Caco-2 (cell line): ENCODE results near the gene SELENOF. TPM values are rescaled to one million over a fixed set of nuclear protein-coding genes. Genes with fewer than 3 reads are reported as not detected.

Experiments
- BruUV-seq: library from RNA; stranded (reverse); fragments of 400-500 nt; replicated peaks from 2 replicates; lab custom pipeline; 2021; lab: Mats Ljungman, UMichigan
- CTCF ChIA-PET: fragments of 300-600 bp; sonication (Branson Sonifier 250); formaldehyde crosslinking; loops from one replicate; lab custom pipeline; 2022; ENCODE audit warnings: antibody characterized with exemption; lab: Charles Lee
- POLR2A ChIA-PET: fragments of 300-600 bp; sonication (Branson Sonifier 250); formaldehyde crosslinking; loops from one replicate; lab custom pipeline; 2022; ENCODE audit warnings: antibody characterized with exemption; lab: Charles Lee
- DNase-seq, 2 experiments: peaks; one replicate each; pipeline versions ENCODE4 v3.0.0 to v3.0.0-alpha.2; 2020 to 2022
- H3K27me3 ChIP-seq: replicated peaks from 2 replicates; pipeline ENCODE4 v1.6.0; 2011; ENCODE audit warnings: low read length; ENCODE audit not compliant: control insufficient read depth, insufficient read depth
- H3K36me3 ChIP-seq: 2 replicates; pipeline ENCODE4 v1.5.1; 2011; ENCODE audit warnings: low read length; ENCODE audit not compliant: control insufficient read depth, insufficient read depth
- H3K4me1 ChIP-seq: fragments of 250-450 bp; sonication (Bioruptor Pico); 2 replicates; pipeline ENCODE4 v1.5.1; 2020; ENCODE audit warnings: mild to moderate bottlenecking
- H3K4me3 ChIP-seq: 2 replicates; pipeline ENCODE4 v1.5.1; 2011; ENCODE audit warnings: low read depth, mild to moderate bottlenecking, control low read depth, low read length
- H3K9me3 ChIP-seq: fragments of 250-450 bp; sonication (Bioruptor Pico); 2 replicates; pipeline ENCODE4 v1.5.1; 2020; ENCODE audit warnings: mild to moderate bottlenecking, moderate library complexity
- H3K27ac Mint-ChIP-seq: one replicate; pipeline ENCODE4 v1.8.0; 2022; ENCODE audit warnings: mixed read lengths; ENCODE audit not compliant: unreplicated experiment
- H3K27me3 Mint-ChIP-seq: one replicate; pipeline ENCODE4 v1.8.0; 2022; ENCODE audit warnings: mixed read lengths; ENCODE audit not compliant: insufficient read depth, unreplicated experiment
- H3K36me3 Mint-ChIP-seq: one replicate; pipeline ENCODE4 v1.8.0; 2022; ENCODE audit warnings: mild to moderate bottlenecking, mixed read lengths; ENCODE audit not compliant: insufficient read depth, unreplicated experiment
- H3K4me1 Mint-ChIP-seq: one replicate; pipeline ENCODE4 v1.8.0; 2022; ENCODE audit warnings: low read depth, mixed read lengths; ENCODE audit not compliant: unreplicated experiment
- H3K4me3 Mint-ChIP-seq: one replicate; pipeline ENCODE4 v1.8.0; 2022; ENCODE audit warnings: mild to moderate bottlenecking, moderate library complexity, mixed read lengths; ENCODE audit not compliant: unreplicated experiment
- H3K9me3 Mint-ChIP-seq: one replicate; pipeline ENCODE4 v1.8.0; 2022; ENCODE audit warnings: mixed read lengths; ENCODE audit not compliant: unreplicated experiment
- CTCF ChIP-seq, 2 experiments: fragments of 200-600 bp in 1 of 2; IDR thresholded peaks; 1 replicate in 1 of 2; 2 replicates in 1 of 2; pipeline versions ENCODE4 v1.5.1 to v1.8.0; 2011 to 2022; ENCODE audit warnings: antibody characterized with exemption in 1 of 2, control low read depth in 1 of 2, inconsistent platforms in 1 of 2, low read depth in 1 of 2, low read length in 1 of 2, mild to moderate bottlenecking in 1 of 2, moderate library complexity in 1 of 2; ENCODE audit not compliant: insufficient read depth in 1 of 2, severe bottlenecking in 1 of 2, unreplicated experiment in 1 of 2
- intact Hi-C: fragments of 100-400 bp; cut with micrococcal nuclease; formaldehyde crosslinking; loops from one replicate; pipeline ENCODE4 v1.10.0; 2022; ENCODE audit not compliant: unreplicated experiment
- total RNA-seq: library from RNA; stranded (reverse); gene quantifications from 2 replicates; pipeline ENCODE4 v1.2.3, GENCODE V29; 2022

The SELENOF gene
- total RNA-seq, 1 experiment from 2014 or later, result 161 TPM

- H3K27me3 ChIP-seq, result no peaks in the 10 kb centered on the region
- Mint-ChIP-seq H3K27ac (no peak overlapping the region), H3K4me1 (peaks cover 6% of the 10 kb centered on the region), H3K4me3 (no peak overlapping the region), H3K36me3 (no peaks in the 10 kb centered on the region), H3K27me3 (no peaks in the 10 kb centered on the region), H3K9me3 (no peaks in the 10 kb centered on the region)
- H3K36me3 ChIP-seq, result no peaks in the 10 kb centered on the region
- no TSS peak for BruUV-seq
- no peak for TF ChIP-seq CTCF (IDR thresholded peaks at IDR 0.05; ENCODE audit: insufficient read depth in 1 of 2, low read depth in 1 of 2, low read length in 1 of 2, severe bottlenecking in 1 of 2, unreplicated experiment in 1 of 2)
- H3K4me1 ChIP-seq, result no peaks in the 10 kb centered on the region
- intact Hi-C loops, result no loop called here
- ChIA-PET CTCF (no interaction called here), POLR2A (no interaction called here)
- no peak overlapping the region for H3K4me3 ChIP-seq
- DNase-seq, result no peak
- no peaks in the 10 kb centered on the region for H3K9me3 ChIP-seq
Measured at GRCh38 chr1:86841116-86841515, 72.8 kb downstream of the SELENOF start.

GRCh38 chr1:86833461-86834215, 80.3 kb downstream of the SELENOF start:
- peaks cover 25% of the 10 kb centered on the region for H3K4me1 Mint-ChIP-seq
- Histone ChIP-seq H3K9me3 (no peaks in the 10 kb centered on the region), H3K36me3 (no peaks in the 10 kb centered on the region), H3K4me1 (peaks cover 10% of the 10 kb centered on the region), H3K4me3 (no peak overlapping the region), H3K27me3 (no peaks in the 10 kb centered on the region)
- BruUV-seq, result no TSS peak
- H3K4me3 Mint-ChIP-seq, result no peak overlapping the region
- peak; percentile 40 to 47 for TF ChIP-seq CTCF (IDR thresholded peaks at IDR 0.05; ENCODE audit: insufficient read depth in 1 of 2, low read depth in 1 of 2, low read length in 1 of 2, severe bottlenecking in 1 of 2, unreplicated experiment in 1 of 2)
- no peak overlapping the region for H3K27ac Mint-ChIP-seq
- H3K36me3 Mint-ChIP-seq, result peaks cover 8% of the 10 kb centered on the region
- peak; percentile 74 to 80 for DNase-seq
- ChIA-PET CTCF (interaction anchor here (0.7 to 1.0 kb wide), 2 partner anchors 10 to 100 kb away, joined by 3 read pairs; no protein-coding TSS in a partner anchor), POLR2A (no interaction called here)
- no peaks in the 10 kb centered on the region for H3K27me3 Mint-ChIP-seq
- intact Hi-C loops, result loop anchor here (1.0 kb wide), 4 partner anchors 52 to 251 kb away; no protein-coding TSS in a partner anchor
- H3K9me3 Mint-ChIP-seq, result no peaks in the 10 kb centered on the region

GRCh38 chr1:86832433-86832832, 81.5 kb downstream of the SELENOF start:
- no peak overlapping the region for H3K4me3 ChIP-seq
- no peak overlapping the region for H3K27ac Mint-ChIP-seq
- no peak for TF ChIP-seq CTCF (IDR thresholded peaks at IDR 0.05; ENCODE audit: insufficient read depth in 1 of 2, low read depth in 1 of 2, low read length in 1 of 2, severe bottlenecking in 1 of 2, unreplicated experiment in 1 of 2)
- no peaks in the 10 kb centered on the region for H3K36me3 ChIP-seq
- ChIA-PET POLR2A (no interaction called here), CTCF (no interaction called here)
- intact Hi-C loops, result no loop called here
- no peaks in the 10 kb centered on the region for H3K27me3 Mint-ChIP-seq
- no peak for DNase-seq
- H3K9me3 ChIP-seq, result no peaks in the 10 kb centered on the region
- no peaks in the 10 kb centered on the region for H3K9me3 Mint-ChIP-seq
- BruUV-seq, result no TSS peak
- no peak overlapping the region for H3K4me3 Mint-ChIP-seq
- no peaks in the 10 kb centered on the region for H3K27me3 ChIP-seq
- H3K36me3 Mint-ChIP-seq, result peaks cover 8% of the 10 kb centered on the region
- H3K4me1 ChIP-seq, result peaks cover 10% of the 10 kb centered on the region
- H3K4me1 Mint-ChIP-seq, result peaks cover 25% of the 10 kb centered on the region
